IPS-NIHi11 (cell line): ENCODE results near the gene INSYN1.
A peak's percentile ranks its signal among the peaks of the same experiment; 100 is the strongest.
"Not testable (repeated sequence)": the region's sequence is repeated elsewhere in the genome, so short reads cannot be mapped to it uniquely, and the experiment has no call there.

Source experiments
- DNase-seq: peaks from one replicate; pipeline ENCODE4 v3.0.0; 2012; ENCODE audit warnings: mixed read lengths, low spot score

The INSYN1 gene, protein sequence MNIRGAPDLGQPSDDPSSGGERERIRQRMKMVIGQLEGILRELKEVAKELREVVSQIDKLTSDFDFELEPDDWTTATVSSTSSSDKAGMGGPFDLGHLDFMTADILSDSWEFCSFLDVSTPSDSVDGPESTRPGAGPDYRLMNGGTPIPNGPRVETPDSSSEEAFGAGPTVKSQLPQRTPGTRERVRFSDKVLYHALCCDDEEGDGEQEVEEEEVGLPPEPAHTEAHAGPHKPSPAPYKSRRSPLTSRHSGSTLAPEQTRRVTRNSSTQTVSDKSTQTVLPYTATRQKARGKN

GRCh38 chr15:73753250-73754130, at the start of gene INSYN1:
Gene INSYN1, minus strand, starts transcription at chr15:73753351. Its CDS starts 2,221 bp downstream, at chr15:73751130.
- DNase-seq: peak; percentile 80

GRCh38 chr15:73802431-73803041, 49.4 kb upstream of the INSYN1 start:
- DNase-seq: no peak

GRCh38 chr15:73800662-73801345, 47.7 kb upstream of the INSYN1 start:
- no peak for DNase-seq

DNA sequence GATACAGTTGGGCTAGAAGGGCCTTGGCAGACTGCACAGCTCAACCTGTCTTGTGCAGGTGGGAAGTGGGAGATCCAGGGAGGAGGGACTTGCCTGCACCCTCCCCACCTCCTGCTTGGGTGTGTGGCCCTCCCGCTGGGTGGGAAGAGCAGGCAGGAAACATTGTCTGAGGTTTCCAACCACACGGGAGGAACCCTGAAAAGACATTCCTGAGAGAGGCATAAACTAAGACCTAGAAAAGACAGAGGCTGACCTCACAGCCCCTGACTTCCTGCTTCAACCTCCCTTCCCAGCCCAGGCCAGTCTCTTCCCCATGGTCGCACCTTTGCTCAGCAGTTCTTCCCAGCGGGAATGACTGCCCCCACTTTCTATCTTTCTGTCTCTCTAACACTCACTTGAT, 46.3 kb upstream of the INSYN1 start:
- DNase-seq: no peak

GRCh38 chr15:73797366-73798158, 44.4 kb upstream of the INSYN1 start:
- no peak for DNase-seq

DNA sequence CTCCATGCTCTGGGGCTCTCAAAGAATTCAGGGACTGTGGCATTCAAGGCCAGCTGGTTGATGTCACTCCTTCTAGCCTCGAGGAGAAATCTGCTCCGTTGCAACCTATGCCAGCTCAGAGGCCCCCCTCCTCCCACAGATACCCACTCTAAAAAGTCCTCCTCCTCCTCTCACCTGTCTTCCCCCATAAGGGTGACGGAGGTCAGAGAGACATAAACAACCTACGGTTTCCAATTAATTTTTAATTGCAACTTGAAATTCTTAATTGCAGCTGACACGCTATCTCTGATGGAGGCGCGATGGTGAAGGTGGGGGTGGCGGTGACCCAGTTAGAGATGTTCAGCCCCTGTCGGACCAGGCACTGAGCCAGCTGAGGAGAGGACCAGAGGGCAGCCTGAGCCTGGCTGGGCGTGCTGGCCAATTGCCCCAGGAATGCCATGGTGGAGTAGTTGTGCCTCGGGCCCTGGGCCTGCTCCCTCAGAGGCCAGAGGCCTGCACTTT, 43.2 kb upstream of the INSYN1 start:
- DNase-seq: no peak

DNA sequence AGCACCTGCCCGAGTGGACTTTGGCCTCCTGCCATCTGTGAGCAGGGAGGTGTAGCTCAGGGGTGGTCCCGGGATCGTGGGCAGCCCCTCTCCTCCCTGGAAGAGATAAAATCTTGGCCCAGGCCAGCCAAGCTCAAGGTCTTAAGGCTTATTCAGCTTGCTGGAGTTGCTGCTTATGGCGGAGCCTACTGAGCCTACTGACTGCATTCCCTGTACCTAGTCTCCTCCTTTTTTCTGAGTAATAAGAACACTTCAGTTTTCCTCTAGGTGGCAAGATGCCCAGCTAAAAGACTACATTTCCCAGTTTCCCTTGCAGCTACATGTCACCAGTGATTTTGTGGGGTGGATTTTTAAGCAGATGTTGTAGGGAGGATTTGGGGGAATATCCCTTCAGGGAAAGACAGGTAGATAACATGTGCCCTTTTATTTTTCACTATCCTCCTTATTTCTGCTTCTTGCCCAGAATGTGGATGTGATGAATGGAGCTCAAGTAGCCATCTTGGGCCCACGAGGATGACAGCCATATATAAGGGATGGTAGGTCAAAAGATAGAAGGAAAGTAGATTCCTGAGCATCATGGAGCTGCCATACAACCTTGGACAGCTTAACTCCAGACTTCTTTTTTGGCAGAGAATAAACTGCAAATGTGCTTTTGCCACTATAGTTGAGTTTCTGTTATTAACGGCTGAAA, 41.4 kb upstream of the INSYN1 start:
- no peak for DNase-seq

GRCh38 chr15:73792899-73793541, 39.9 kb upstream of the INSYN1 start:
- not testable (repeated sequence) for DNase-seq

GRCh38 chr15:73792415-73792814, 39.3 kb upstream of the INSYN1 start:
- no peak for DNase-seq

DNA sequence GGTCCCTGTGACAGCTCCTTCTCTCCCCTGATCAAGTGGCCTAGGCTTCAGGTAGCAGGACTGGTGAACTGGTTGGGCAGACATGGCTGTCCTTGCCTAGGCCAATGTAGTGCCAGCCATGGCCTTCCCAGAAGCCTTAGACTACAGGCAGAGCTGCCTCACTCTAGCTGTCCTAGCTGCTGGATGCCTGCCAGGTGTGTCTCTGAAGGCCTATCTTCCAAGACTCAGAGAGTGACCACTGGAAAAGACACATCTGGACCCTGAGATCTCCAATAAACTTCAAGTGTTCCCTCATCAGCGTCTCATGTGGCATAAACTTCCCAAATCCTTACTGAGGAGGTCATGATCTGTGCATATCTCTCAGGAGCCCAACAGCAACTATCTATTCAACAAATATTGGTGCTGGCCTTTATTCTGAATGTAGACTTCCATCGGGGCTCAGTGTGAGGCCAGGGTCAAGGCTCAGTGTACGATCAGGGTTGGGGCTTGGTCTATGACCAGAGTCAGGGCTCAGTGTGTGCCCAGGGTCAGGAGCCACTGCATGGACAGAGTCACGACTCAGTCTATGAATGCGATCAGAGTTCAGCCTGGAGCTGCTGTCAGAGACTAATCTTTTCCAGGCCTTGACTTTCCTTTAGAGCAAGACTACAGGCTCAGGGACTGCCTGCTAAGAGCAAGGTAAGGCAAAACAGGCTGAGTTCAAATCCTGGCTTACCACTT, 36.5 kb upstream of the INSYN1 start:
- DNase-seq: no peak

- DNase-seq: no peak
These were observed 34.5 kb upstream of the INSYN1 start for GRCh38 chr15:73787621-73788020.

DNA sequence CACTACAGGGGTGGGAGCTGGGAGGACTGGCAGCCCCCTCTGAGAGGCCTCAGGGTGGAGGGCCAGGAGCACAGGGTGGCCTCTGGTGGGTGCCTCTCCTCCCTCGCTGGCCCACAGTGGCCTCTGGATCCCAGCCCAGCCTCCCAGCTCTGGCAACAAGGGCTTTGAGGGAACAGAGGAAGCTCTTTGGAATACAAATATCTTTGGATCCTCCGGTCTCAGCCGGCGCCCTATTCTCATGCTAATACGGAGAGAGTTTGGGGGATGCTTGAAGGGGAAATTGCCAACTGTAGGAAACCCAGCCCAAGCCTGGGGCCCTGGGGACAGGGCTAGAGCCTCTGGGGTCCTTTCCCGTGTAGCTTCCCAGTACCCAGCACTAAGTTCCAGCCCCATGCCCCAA, 33.4 kb upstream of the INSYN1 start:
- peak; percentile 76 for DNase-seq

DNA sequence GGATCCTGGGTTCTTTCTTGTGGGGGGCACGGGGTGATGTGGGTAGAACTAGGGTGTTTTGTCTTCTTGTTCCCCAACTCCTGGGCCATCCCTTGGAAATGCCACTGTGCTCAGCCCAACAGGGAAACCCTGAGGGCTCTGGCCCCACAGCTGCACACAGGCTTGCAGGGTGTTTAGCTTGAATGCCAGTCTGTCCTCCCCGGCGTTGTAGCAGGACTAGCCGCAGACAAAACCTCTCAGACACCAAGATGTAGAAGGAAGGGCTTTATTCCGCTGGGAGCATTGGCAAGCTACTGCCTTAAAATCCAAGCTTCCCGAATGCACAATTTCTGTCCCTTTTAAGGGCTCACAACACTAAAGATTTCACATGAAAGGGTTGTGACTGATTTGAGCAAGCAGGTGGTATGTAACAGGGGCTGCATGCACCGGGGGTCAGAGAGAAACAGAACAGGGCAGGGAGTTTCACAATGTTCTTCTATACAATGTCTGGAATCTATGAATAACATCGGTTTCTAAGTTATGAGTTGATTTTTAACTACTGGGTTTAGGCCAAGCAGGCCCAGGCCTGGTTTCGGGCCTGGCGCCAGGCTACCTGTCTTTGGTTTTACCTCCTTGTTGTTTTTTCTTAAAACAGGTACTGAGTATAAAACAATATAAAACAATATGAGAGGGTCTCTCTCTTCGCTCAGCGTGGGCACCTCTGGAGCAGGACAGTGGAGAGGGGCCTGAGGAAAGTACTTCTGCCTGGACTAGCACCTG, 32.3 kb upstream of the INSYN1 start:
- DNase-seq: not testable (repeated sequence)

- no peak for DNase-seq
These were observed 31.1 kb upstream of the INSYN1 start for GRCh38 chr15:73784291-73784690.

DNA sequence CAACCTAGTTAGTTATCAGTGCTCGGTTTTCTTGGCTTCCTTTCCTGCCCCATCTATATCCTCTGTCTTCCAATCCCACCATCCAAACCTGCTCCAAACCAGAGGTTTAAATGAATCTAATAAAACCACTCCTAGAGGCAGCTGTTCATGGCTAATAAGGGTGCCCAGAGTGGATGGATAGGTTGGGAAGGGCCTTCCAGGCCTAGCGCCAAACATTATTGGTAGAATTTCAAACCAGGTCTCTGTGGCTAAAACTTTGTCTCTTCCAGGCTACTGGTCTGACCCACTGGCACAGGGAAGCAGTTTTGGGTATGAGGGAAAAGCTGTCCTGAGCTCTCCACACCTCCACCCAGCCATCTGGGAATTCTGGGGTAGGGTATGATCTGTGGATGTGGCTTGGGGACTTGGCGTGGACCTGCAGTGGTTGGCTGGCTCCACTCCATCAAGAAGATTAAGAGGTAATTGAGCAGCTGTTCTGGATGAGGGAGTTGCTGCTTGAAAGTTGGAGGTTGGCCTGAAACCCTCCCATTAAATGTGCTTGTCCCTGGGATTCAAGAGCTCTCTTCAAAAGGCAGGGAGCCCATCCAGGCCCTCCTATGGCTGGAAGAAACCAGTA, 29.3 kb upstream of the INSYN1 start:
- DNase-seq: no peak

DNA sequence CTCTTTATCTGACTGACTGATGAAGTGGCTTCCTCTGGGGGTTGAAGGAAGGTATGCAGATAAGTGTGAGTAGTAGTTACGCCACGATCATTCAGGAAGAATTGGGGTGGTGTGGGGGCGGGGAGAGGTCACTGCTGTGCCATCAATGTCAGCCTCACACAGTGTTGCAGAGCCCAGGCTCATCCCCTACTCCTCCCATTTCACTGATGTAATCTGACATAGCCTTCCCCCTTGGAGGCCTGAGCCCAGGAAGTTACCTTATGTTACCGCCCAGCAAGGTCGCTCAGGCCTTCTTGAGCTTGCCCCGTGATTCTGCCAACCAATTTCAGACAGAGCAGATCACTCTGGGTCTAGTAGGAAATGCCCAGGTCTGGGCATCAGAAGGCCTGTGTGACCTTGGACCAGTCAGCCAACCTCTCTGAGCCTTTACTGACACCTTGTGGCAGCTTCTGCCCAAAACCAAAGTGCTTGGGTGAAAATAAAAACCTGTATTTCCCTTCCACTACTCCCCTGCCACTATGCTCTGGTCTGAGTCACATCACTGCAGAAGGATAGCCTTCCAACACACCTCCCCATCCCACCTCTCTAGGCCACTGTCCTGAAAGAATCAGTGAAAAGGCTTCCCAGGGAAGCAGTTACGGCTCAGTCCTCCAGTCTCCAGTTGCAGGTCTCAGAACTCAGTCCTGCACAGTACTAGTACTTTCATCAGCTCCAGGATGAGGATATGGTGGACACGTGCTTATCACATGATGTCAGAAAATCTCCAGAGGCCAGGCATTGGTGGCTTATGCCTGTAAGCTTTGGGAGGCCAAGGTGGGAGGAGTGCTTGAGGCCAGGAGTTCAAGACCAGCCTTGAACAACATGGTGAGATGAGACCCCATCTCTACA, 28.1 kb upstream of the INSYN1 start:
- no peak for DNase-seq

GRCh38 chr15:73779974-73780373, 26.8 kb upstream of the INSYN1 start:
- DNase-seq: no peak
